HEK293 (cell line): ENCODE measurements around the gene ARAP3.
A peak's percentile ranks its signal among the peaks of the same experiment; 100 is the strongest.

Source experiments
- KLF16 ChIP-seq: fragments of 450-650 bp; formaldehyde crosslinking; IDR thresholded peaks from 2 replicates; pipeline ENCODE4 v1.5.1; 2017; ENCODE audit warnings: missing biosample characterization, missing genetic modification characterization
- MZF1 ChIP-seq: fragments of 450-650 bp; formaldehyde crosslinking; IDR thresholded peaks from 2 replicates; pipeline ENCODE4 v1.5.1; 2017; ENCODE audit warnings: missing biosample characterization, missing genetic modification characterization, borderline replicate concordance
- OSR2 ChIP-seq: fragments of 450-650 bp; formaldehyde crosslinking; IDR thresholded peaks from 2 replicates; pipeline ENCODE4 v1.5.1; 2016; ENCODE audit warnings: missing biosample characterization, missing genetic modification characterization
- SP7 ChIP-seq: fragments of 450-650 bp; formaldehyde crosslinking; IDR thresholded peaks from 2 replicates; pipeline ENCODE4 v1.5.1; 2016; ENCODE audit warnings: missing biosample characterization, missing genetic modification characterization
- ZBTB1 ChIP-seq: fragments of 450-650 bp; formaldehyde crosslinking; IDR thresholded peaks from 2 replicates; pipeline ENCODE4 v1.5.1; 2016; ENCODE audit warnings: missing biosample characterization, missing genetic modification characterization
- ZFHX2 ChIP-seq: fragments of 450-650 bp; formaldehyde crosslinking; conservative IDR thresholded peaks from 2 replicates; pipeline ENCODE4 v1.5.1; 2016; ENCODE audit warnings: missing biosample characterization, missing genetic modification characterization
- ZNF112 ChIP-seq: fragments of 450-650 bp; formaldehyde crosslinking; IDR thresholded peaks from 2 replicates; pipeline ENCODE4 v1.5.0; 2017; ENCODE audit warnings: missing biosample characterization, missing genetic modification characterization
- ZNF132 ChIP-seq: fragments of 450-650 bp; formaldehyde crosslinking; IDR thresholded peaks from 2 replicates; pipeline ENCODE4 v1.5.1; 2017; ENCODE audit warnings: missing biosample characterization, missing genetic modification characterization, borderline replicate concordance
- ZNF174 ChIP-seq: fragments of 450-650 bp; formaldehyde crosslinking; IDR thresholded peaks from 2 replicates; pipeline ENCODE4 v1.5.0; 2017; ENCODE audit warnings: missing biosample characterization, mild to moderate bottlenecking, missing genetic modification characterization
- ZNF335 ChIP-seq: fragments of 450-650 bp; formaldehyde crosslinking; conservative IDR thresholded peaks from 2 replicates; pipeline ENCODE4 v1.5.1; 2016; ENCODE audit warnings: missing biosample characterization, missing genetic modification characterization
- ZNF366 ChIP-seq: fragments of 450-650 bp; formaldehyde crosslinking; conservative IDR thresholded peaks from 2 replicates; pipeline ENCODE4 v1.5.1; 2016; ENCODE audit warnings: missing biosample characterization, missing genetic modification characterization
- ZNF423 ChIP-seq: fragments of 450-650 bp; formaldehyde crosslinking; IDR thresholded peaks from 2 replicates; pipeline ENCODE4 v1.5.1; 2016; ENCODE audit warnings: missing biosample characterization, missing genetic modification characterization
- ZNF426 ChIP-seq: fragments of 450-650 bp; formaldehyde crosslinking; IDR thresholded peaks from 2 replicates; pipeline ENCODE4 v1.5.1; 2017; ENCODE audit warnings: missing biosample characterization, missing genetic modification characterization, mild to moderate bottlenecking, inconsistent platforms, moderate library complexity
- ZNF529 ChIP-seq: fragments of 450-650 bp; formaldehyde crosslinking; IDR thresholded peaks from 2 replicates; pipeline ENCODE4 v1.5.1; 2017; ENCODE audit warnings: missing genetic modification characterization, missing biosample characterization; ENCODE audit not compliant: insufficient replicate concordance
- ZNF623 ChIP-seq: fragments of 450-650 bp; formaldehyde crosslinking; IDR thresholded peaks from 2 replicates; pipeline ENCODE4 v1.5.1; 2016; ENCODE audit warnings: missing biosample characterization, missing genetic modification characterization
- ZNF664 ChIP-seq: fragments of 450-650 bp; formaldehyde crosslinking; IDR thresholded peaks from 2 replicates; pipeline ENCODE4 v1.5.1; 2016; ENCODE audit warnings: missing biosample characterization, missing genetic modification characterization
- ZNF747 ChIP-seq: fragments of 450-650 bp; formaldehyde crosslinking; IDR thresholded peaks from 2 replicates; pipeline ENCODE4 v1.5.1; 2016; ENCODE audit warnings: missing biosample characterization, missing genetic modification characterization
- ZNF776 ChIP-seq: fragments of 450-650 bp; formaldehyde crosslinking; IDR thresholded peaks from 2 replicates; pipeline ENCODE4 v1.5.0; 2017; ENCODE audit warnings: missing biosample characterization, missing genetic modification characterization, borderline replicate concordance
- ZNF785 ChIP-seq: fragments of 450-650 bp; formaldehyde crosslinking; IDR thresholded peaks from 2 replicates; pipeline ENCODE4 v1.5.1; 2016; ENCODE audit warnings: missing biosample characterization, missing genetic modification characterization
- ZNF792 ChIP-seq: fragments of 450-650 bp; formaldehyde crosslinking; IDR thresholded peaks from 2 replicates; pipeline ENCODE4 v1.5.1; 2016; ENCODE audit warnings: missing biosample characterization, missing genetic modification characterization
- ZNF843 ChIP-seq: fragments of 450-650 bp; formaldehyde crosslinking; IDR thresholded peaks from 2 replicates; pipeline ENCODE4 v1.5.1; 2016; ENCODE audit warnings: missing biosample characterization, missing genetic modification characterization
- ZXDB ChIP-seq: fragments of 450-650 bp; formaldehyde crosslinking; IDR thresholded peaks from 2 replicates; pipeline ENCODE4 v1.5.1; 2016; ENCODE audit warnings: missing biosample characterization, missing genetic modification characterization
- TF ChIP-seq, protein P1 (sequence below): fragments of 450-650 bp; formaldehyde crosslinking; IDR thresholded peaks from 2 replicates; pipeline ENCODE4 v1.5.1; 2016; ENCODE audit warnings: missing biosample characterization, missing genetic modification characterization
- TF ChIP-seq, protein P2 (sequence below): fragments of 450-650 bp; formaldehyde crosslinking; IDR thresholded peaks from 2 replicates; pipeline ENCODE4 v1.5.1; 2016; ENCODE audit warnings: missing biosample characterization, missing genetic modification characterization
- TF ChIP-seq, protein P3 (sequence below): fragments of 450-650 bp; formaldehyde crosslinking; IDR thresholded peaks from 2 replicates; pipeline ENCODE4 v1.5.1; 2016; ENCODE audit warnings: missing biosample characterization, missing genetic modification characterization
- TF ChIP-seq, protein P4 (sequence below): fragments of 450-650 bp; formaldehyde crosslinking; IDR thresholded peaks from 2 replicates; pipeline ENCODE4 v1.5.1; 2016; ENCODE audit warnings: missing biosample characterization, missing genetic modification characterization
- TF ChIP-seq, protein P5 (sequence below): fragments of 450-650 bp; formaldehyde crosslinking; IDR thresholded peaks from 2 replicates; pipeline ENCODE4 v1.5.1; 2016; ENCODE audit warnings: missing biosample characterization, missing genetic modification characterization, borderline replicate concordance

ARAP3 gene

DNA sequence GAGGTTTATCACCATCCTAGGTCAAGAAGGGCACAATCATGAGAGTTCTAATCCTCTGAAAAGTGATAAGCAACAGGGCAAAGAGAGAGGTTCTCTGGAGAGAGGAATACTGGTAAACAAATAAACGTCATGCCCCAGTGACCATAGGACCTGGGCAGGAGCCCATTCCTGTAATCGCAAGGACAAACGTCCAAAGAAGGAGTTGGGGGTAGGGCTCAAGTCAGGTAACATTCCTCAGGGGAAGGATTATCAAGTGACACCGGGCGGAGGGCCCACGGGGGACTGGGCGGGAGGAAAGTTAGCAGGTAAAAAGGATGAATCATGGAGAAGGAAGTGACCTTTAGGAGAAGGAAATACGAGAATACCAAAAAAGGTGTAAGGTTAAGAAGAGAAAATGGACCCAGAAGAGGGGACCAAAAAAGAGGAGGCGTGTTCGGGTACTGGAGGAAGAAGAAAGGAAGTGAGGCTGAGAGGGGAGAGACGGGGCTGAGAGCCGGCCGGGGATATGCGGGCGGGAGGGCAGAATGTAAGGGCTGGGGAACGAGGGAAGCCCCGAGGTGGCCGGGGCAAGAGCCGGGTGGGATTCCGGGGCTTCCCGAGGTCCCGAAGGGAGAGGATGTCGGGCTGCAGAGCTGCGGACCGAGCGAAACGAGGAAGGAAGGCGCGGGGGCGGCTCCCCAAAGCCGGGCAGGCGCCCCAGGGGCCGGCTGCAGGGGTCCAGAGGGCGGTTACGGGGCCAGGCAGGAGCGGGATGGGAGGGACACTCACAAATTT is 63.8 kb downstream of the ARAP3 start (continued):
- TF ChIP-seq ZFHX2 (tag by site-specific recombination) (no peak), ZNF776 (tag by site-specific recombination) (no peak), ZNF174 (tag by site-specific recombination) (no peak), ZNF112 (tag by site-specific recombination) (no peak), MZF1 (no peak; the same call in 1 of the 2 replicates), KLF16 (tag by site-specific recombination) (peak; percentile 79), ZNF426 (tag by site-specific recombination) (no peak), ZNF132 (tag by site-specific recombination) (no peak), ZNF529 (no peak), ZNF747 (tag by site-specific recombination) (no peak), OSR2 (0 out of 2 replicates have a peak, but pooled peaks have one; percentile 35), ZNF792 (tag by site-specific recombination) (no peak), ZNF335 (tag by site-specific recombination) (peak; percentile 95), ZNF785 (tag by site-specific recombination) (no peak), ZNF423 (tag by site-specific recombination) (no peak), ZNF664 (no peak), ZXDB (tag by site-specific recombination) (peak; percentile 8), ZNF843 (tag by site-specific recombination) (no peak; the same call in 1 of the 2 replicates), ZNF366 (tag by site-specific recombination) (peak; percentile 79), SP7 (0 out of 2 replicates have a peak, but pooled peaks have one; percentile 47), ZNF623 (no peak), ZBTB1 (no peak)
- TF ChIP-seq, protein P1, sequence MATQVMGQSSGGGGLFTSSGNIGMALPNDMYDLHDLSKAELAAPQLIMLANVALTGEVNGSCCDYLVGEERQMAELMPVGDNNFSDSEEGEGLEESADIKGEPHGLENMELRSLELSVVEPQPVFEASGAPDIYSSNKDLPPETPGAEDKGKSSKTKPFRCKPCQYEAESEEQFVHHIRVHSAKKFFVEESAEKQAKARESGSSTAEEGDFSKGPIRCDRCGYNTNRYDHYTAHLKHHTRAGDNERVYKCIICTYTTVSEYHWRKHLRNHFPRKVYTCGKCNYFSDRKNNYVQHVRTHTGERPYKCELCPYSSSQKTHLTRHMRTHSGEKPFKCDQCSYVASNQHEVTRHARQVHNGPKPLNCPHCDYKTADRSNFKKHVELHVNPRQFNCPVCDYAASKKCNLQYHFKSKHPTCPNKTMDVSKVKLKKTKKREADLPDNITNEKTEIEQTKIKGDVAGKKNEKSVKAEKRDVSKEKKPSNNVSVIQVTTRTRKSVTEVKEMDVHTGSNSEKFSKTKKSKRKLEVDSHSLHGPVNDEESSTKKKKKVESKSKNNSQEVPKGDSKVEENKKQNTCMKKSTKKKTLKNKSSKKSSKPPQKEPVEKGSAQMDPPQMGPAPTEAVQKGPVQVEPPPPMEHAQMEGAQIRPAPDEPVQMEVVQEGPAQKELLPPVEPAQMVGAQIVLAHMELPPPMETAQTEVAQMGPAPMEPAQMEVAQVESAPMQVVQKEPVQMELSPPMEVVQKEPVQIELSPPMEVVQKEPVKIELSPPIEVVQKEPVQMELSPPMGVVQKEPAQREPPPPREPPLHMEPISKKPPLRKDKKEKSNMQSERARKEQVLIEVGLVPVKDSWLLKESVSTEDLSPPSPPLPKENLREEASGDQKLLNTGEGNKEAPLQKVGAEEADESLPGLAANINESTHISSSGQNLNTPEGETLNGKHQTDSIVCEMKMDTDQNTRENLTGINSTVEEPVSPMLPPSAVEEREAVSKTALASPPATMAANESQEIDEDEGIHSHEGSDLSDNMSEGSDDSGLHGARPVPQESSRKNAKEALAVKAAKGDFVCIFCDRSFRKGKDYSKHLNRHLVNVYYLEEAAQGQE (tag by site-specific recombination), result no peak
- TF ChIP-seq, protein P2, sequence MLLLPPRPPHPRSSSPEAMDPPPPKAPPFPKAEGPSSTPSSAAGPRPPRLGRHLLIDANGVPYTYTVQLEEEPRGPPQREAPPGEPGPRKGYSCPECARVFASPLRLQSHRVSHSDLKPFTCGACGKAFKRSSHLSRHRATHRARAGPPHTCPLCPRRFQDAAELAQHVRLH (tag by site-specific recombination), result no peak
- TF ChIP-seq, protein P3, sequence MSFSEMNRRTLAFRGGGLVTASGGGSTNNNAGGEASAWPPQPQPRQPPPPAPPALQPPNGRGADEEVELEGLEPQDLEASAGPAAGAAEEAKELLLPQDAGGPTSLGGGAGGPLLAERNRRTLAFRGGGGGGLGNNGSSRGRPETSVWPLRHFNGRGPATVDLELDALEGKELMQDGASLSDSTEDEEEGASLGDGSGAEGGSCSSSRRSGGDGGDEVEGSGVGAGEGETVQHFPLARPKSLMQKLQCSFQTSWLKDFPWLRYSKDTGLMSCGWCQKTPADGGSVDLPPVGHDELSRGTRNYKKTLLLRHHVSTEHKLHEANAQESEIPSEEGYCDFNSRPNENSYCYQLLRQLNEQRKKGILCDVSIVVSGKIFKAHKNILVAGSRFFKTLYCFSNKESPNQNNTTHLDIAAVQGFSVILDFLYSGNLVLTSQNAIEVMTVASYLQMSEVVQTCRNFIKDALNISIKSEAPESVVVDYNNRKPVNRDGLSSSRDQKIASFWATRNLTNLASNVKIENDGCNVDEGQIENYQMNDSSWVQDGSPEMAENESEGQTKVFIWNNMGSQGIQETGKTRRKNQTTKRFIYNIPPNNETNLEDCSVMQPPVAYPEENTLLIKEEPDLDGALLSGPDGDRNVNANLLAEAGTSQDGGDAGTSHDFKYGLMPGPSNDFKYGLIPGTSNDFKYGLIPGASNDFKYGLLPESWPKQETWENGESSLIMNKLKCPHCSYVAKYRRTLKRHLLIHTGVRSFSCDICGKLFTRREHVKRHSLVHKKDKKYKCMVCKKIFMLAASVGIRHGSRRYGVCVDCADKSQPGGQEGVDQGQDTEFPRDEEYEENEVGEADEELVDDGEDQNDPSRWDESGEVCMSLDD (tag by site-specific recombination), result no peak
- TF ChIP-seq, protein P4, sequence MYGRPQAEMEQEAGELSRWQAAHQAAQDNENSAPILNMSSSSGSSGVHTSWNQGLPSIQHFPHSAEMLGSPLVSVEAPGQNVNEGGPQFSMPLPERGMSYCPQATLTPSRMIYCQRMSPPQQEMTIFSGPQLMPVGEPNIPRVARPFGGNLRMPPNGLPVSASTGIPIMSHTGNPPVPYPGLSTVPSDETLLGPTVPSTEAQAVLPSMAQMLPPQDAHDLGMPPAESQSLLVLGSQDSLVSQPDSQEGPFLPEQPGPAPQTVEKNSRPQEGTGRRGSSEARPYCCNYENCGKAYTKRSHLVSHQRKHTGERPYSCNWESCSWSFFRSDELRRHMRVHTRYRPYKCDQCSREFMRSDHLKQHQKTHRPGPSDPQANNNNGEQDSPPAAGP (tag by site-specific recombination), result no peak
- TF ChIP-seq, protein P5, sequence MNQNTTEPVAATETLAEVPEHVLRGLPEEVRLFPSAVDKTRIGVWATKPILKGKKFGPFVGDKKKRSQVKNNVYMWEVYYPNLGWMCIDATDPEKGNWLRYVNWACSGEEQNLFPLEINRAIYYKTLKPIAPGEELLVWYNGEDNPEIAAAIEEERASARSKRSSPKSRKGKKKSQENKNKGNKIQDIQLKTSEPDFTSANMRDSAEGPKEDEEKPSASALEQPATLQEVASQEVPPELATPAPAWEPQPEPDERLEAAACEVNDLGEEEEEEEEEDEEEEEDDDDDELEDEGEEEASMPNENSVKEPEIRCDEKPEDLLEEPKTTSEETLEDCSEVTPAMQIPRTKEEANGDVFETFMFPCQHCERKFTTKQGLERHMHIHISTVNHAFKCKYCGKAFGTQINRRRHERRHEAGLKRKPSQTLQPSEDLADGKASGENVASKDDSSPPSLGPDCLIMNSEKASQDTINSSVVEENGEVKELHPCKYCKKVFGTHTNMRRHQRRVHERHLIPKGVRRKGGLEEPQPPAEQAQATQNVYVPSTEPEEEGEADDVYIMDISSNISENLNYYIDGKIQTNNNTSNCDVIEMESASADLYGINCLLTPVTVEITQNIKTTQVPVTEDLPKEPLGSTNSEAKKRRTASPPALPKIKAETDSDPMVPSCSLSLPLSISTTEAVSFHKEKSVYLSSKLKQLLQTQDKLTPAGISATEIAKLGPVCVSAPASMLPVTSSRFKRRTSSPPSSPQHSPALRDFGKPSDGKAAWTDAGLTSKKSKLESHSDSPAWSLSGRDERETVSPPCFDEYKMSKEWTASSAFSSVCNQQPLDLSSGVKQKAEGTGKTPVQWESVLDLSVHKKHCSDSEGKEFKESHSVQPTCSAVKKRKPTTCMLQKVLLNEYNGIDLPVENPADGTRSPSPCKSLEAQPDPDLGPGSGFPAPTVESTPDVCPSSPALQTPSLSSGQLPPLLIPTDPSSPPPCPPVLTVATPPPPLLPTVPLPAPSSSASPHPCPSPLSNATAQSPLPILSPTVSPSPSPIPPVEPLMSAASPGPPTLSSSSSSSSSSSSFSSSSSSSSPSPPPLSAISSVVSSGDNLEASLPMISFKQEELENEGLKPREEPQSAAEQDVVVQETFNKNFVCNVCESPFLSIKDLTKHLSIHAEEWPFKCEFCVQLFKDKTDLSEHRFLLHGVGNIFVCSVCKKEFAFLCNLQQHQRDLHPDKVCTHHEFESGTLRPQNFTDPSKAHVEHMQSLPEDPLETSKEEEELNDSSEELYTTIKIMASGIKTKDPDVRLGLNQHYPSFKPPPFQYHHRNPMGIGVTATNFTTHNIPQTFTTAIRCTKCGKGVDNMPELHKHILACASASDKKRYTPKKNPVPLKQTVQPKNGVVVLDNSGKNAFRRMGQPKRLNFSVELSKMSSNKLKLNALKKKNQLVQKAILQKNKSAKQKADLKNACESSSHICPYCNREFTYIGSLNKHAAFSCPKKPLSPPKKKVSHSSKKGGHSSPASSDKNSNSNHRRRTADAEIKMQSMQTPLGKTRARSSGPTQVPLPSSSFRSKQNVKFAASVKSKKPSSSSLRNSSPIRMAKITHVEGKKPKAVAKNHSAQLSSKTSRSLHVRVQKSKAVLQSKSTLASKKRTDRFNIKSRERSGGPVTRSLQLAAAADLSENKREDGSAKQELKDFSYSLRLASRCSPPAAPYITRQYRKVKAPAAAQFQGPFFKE (tag by site-specific recombination), result no peak
